ENCODE results near the gene ARHGAP24. TPM values are rescaled to one million over a fixed set of nuclear protein-coding genes. Genes with fewer than 3 reads are reported as not detected.

The ARHGAP24 gene
- total and polyA plus RNA-seq, 10 of the 15 experiments (the other 5 are each of a cell fraction or from before 2014, with no cell fraction given) = 0.10 to 4.2 (median 0.52) TPM

DNA sequence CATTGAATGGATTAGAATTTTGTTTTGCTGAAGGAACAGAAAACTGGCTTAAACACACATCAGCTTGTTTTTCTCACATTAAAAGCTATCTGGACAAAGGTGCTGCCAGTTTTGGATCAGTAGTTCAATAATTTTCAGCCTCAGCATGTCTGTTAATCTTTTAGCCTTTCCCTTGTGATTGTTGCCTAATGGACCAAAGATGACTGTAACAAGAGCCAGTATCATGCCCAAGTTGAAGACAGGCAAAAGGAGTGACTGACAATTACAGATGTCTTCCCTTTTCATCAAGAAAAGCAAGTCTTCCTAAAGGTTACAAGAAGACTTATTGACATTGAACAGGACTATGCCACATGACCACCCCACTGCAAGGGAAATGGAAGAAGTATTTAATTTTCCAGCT lies 465.2 kb downstream of the ARHGAP24 start:
- no TSS peak for BruUV-seq (replicated peaks)
- Histone ChIP-seq H3K4me3 (no peak overlapping the region), H2AFZ (ENCODE audit: control insufficient read depth, low read depth, low read length) (no peak overlapping the region), H3K79me2 (ENCODE audit: control insufficient read depth, insufficient read depth, low read length) (no peaks in the 10 kb centered on the region), H4K20me1 (ENCODE audit: control insufficient read depth, insufficient read depth) (no peaks in the 10 kb centered on the region), H3K27me3 (replicated peaks in 1 of 2; ENCODE audit: control insufficient read depth in 2 of 2, insufficient read depth in 2 of 2, low read length in 1 of 2) (no peaks in the 10 kb centered on the region), H3K4me1 (ENCODE audit: control insufficient read depth, insufficient read depth, low read length) (no peaks in the 10 kb centered on the region), H3K9ac (ENCODE audit: control insufficient read depth, insufficient read depth, low read length) (no peak overlapping the region), H3K4me2 (ENCODE audit: control insufficient read depth, insufficient read depth) (no peak overlapping the region), H3K36me3 (ENCODE audit: control insufficient read depth in 2 of 2, insufficient read depth in 2 of 2, low read length in 1 of 2) (no peaks in the 10 kb centered on the region), H3K9me3 (replicated peaks; ENCODE audit: control insufficient read depth, insufficient read depth, low read length) (no peaks in the 10 kb centered on the region), H3K27ac (ENCODE audit: control insufficient read depth, insufficient read depth) (no peak overlapping the region)
- CTCF ChIA-PET = interaction anchor here (0.7 to 1.0 kb wide), 3 partner anchors 9 to 770 kb away, joined by 3 read pairs; no protein-coding TSS in a partner anchor
- SMC1A ChIA-PET (ENCODE audit: uncharacterized antibody, unreplicated experiment) = no interaction called here
- FAIRE-seq = no peak
- in situ Hi-C loops (cut with MboI) = no loop called here
- POLR2A ChIA-PET = no interaction called here
- no peak for ATAC-seq
- intact Hi-C loops (cut with micrococcal nuclease; ENCODE audit: unreplicated experiment) = loop anchor here (2.0 kb wide), 1 partner anchor 15 kb away; no protein-coding TSS in a partner anchor
- TF ChIP-seq ZNF217 (IDR thresholded peaks at IDR 0.05) (no peak), TBL1XR1 (IDR thresholded peaks at IDR 0.05; ENCODE audit: low read depth, low read length) (no peak), KAT2A (conservative IDR thresholded peaks at IDR 0.05; ENCODE audit: control insufficient read depth, low read depth, low read length) (no peak), FOXM1 (IDR thresholded peaks at IDR 0.05; ENCODE audit: low read depth, low read length) (no peak), RB1 (IDR thresholded peaks at IDR 0.05; ENCODE audit: borderline replicate concordance) (no peak), NR2F1 (conservative IDR thresholded peaks at IDR 0.05) (no peak), EED (IDR thresholded peaks at IDR 0.05; ENCODE audit: low read depth) (no peak)
- TF ChIP-seq, protein P1, sequence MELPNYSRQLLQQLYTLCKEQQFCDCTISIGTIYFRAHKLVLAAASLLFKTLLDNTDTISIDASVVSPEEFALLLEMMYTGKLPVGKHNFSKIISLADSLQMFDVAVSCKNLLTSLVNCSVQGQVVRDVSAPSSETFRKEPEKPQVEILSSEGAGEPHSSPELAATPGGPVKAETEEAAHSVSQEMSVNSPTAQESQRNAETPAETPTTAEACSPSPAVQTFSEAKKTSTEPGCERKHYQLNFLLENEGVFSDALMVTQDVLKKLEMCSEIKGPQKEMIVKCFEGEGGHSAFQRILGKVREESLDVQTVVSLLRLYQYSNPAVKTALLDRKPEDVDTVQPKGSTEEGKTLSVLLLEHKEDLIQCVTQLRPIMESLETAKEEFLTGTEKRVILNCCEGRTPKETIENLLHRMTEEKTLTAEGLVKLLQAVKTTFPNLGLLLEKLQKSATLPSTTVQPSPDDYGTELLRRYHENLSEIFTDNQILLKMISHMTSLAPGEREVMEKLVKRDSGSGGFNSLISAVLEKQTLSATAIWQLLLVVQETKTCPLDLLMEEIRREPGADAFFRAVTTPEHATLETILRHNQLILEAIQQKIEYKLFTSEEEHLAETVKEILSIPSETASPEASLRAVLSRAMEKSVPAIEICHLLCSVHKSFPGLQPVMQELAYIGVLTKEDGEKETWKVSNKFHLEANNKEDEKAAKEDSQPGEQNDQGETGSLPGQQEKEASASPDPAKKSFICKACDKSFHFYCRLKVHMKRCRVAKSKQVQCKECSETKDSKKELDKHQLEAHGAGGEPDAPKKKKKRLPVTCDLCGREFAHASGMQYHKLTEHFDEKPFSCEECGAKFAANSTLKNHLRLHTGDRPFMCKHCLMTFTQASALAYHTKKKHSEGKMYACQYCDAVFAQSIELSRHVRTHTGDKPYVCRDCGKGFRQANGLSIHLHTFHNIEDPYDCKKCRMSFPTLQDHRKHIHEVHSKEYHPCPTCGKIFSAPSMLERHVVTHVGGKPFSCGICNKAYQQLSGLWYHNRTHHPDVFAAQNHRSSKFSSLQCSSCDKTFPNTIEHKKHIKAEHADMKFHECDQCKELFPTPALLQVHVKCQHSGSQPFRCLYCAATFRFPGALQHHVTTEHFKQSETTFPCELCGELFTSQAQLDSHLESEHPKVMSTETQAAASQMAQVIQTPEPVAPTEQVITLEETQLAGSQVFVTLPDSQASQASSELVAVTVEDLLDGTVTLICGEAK (IDR thresholded peaks at IDR 0.05; ENCODE audit: borderline replicate concordance) = no peak
- RAD21 ChIA-PET (ENCODE audit: unreplicated experiment) = interaction anchor here (0.5 kb wide), 1 partner anchor 588 kb away, joined by 3 read pairs; no protein-coding TSS in a partner anchor
- DNase-seq (ENCODE audit: low read depth, low spot score) = no peak
